Measurements from ENCODE around the gene SH3TC2. TPM values are rescaled to one million over a fixed set of nuclear protein-coding genes. Genes with fewer than 3 reads are reported as not detected.
A peak's percentile ranks its signal among the peaks of the same experiment; 100 is the strongest.

The SH3TC2 gene
- total RNA-seq, 4 donors from 2014 or later = 2.5 to 3.8 (median 2.9) TPM

GRCh38 chr5:148956477-148957385 is 106.1 kb downstream of the SH3TC2 start:
- Histone ChIP-seq H3K27me3 (no peaks in the 10 kb centered on the region), H3K4me3 (no peak overlapping the region), H3K9me3 (no peaks in the 10 kb centered on the region), H3K27ac (peak overlapping the region in 2 of 4 donors; percentile 54 to 55), H3K36me3 (no peaks in the 10 kb centered on the region), H3K4me1 (peaks cover 0 to 55% (median 0%) of the 10 kb centered on the region in 3 donors)
- DNase-seq = no peak
- TF ChIP-seq POLR2A (IDR thresholded peaks at IDR 0.05) (no peak), CTCF (IDR thresholded peaks at IDR 0.05) (no peak)
- intact Hi-C loops (cut with DNase I) = no loop called here
- 53 to 71% methylated on average over 2 to 3 of the region's 3 CpGs for WGBS, 2 donors

Small RNAs within 50 kb of the gene (small RNA-seq; reads per million reads assigned to genes)
- gene MIR584 (5.1 to 33.5 (median 18.1) reads per million in 4 donors), gene RNU6-732P (0 reads per million in 4 donors)

Other genes starting within 250 kb of the SH3TC2 start
- 10 to 100 TPM; 10.2 to 19.5 (median 11.9) TPM for gene ADRB2, start 236.5 kb downstream of the SH3TC2 start, total RNA-seq
- 10 to 100 TPM; 10.6 to 47.7 (median 27.1) TPM for gene ABLIM3, start 78.4 kb upstream of the SH3TC2 start, total RNA-seq
- gene AFAP1L1, start 208.8 kb upstream of the SH3TC2 start, total RNA-seq = 10 to 100 TPM in 2 of 4 donors, 1 to 10 TPM in 2; 2.8 to 14.5 (median 8.7) TPM

Data from esophagus squamous epithelium (tissue), 5 donors.